ENCODE data around the gene DAO.

DNA sequence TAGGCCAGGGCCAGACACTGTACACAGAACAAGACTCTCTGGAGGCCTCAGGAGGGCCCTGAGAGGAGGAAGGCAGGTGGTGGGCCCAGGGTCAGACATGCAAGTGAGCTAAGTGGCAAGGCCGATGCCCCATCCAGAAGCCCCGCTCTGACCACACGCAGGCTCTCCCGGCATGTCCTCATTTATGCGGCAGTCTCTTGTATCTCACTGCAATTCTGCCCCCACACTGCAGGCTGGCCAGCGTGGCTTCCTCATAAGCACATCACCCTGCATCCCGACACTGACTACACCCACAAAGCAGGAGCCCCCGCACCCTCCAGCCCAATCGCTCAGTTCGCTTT, 40.0 kb upstream of the DAO start:
- TF ChIP-seq, protein P1, sequence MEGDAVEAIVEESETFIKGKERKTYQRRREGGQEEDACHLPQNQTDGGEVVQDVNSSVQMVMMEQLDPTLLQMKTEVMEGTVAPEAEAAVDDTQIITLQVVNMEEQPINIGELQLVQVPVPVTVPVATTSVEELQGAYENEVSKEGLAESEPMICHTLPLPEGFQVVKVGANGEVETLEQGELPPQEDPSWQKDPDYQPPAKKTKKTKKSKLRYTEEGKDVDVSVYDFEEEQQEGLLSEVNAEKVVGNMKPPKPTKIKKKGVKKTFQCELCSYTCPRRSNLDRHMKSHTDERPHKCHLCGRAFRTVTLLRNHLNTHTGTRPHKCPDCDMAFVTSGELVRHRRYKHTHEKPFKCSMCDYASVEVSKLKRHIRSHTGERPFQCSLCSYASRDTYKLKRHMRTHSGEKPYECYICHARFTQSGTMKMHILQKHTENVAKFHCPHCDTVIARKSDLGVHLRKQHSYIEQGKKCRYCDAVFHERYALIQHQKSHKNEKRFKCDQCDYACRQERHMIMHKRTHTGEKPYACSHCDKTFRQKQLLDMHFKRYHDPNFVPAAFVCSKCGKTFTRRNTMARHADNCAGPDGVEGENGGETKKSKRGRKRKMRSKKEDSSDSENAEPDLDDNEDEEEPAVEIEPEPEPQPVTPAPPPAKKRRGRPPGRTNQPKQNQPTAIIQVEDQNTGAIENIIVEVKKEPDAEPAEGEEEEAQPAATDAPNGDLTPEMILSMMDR (conservative IDR thresholded peaks at IDR 0.05 in 1 of 2, IDR thresholded peaks at IDR 0.05 in 1 of 2; ENCODE audit: low read depth in 1 of 2, low read length in 2 of 2): no peak
- TF ChIP-seq EZH2 (IDR thresholded peaks at IDR 0.05; ENCODE audit: low read length, missing control alignments): no peak
